GM19043 (cell line): ENCODE results near the gene LAMC1.
A peak's percentile ranks its signal among the peaks of the same experiment; 100 is the strongest.

Experiments used
- ATAC-seq: cut with Tn5 transposase; IDR thresholded peaks from one replicate; pipeline ENCODE4 v1.9.1; 2021; ENCODE audit warnings: low read depth; ENCODE audit not compliant: unreplicated experiment

Gene LAMC1

GRCh38 chr1:183023146-183023600 lies at the start of gene LAMC1:
Gene LAMC1, plus strand, starts transcription at chr1:183023420. Its CDS starts 297 bp downstream, at chr1:183023717.
- peak; percentile 24 for ATAC-seq

GRCh38 chr1:182974506-182975191 lies 48.6 kb upstream of the LAMC1 start:
- ATAC-seq = no peak

GRCh38 chr1:182977480-182977879 lies 45.7 kb upstream of the LAMC1 start:
- ATAC-seq = no peak

GRCh38 chr1:182978151-182978853 lies 44.9 kb upstream of the LAMC1 start:
- no peak for ATAC-seq

GRCh38 chr1:182984138-182984537 lies 39.1 kb upstream of the LAMC1 start:
- ATAC-seq = no peak

- no peak for ATAC-seq
These were observed 38.6 kb upstream of the LAMC1 start for GRCh38 chr1:182984621-182985020.

- no peak for ATAC-seq
These were observed 37.3 kb upstream of the LAMC1 start for GRCh38 chr1:182985876-182986275.

- ATAC-seq = no peak
These were observed 32.6 kb upstream of the LAMC1 start for GRCh38 chr1:182990413-182991144.

- ATAC-seq = no peak
These were observed 29.5 kb upstream of the LAMC1 start for GRCh38 chr1:182993746-182994145.

- no peak for ATAC-seq
These were observed 27.3 kb upstream of the LAMC1 start for GRCh38 chr1:182995894-182996293.

- no peak for ATAC-seq
These were observed 26.4 kb upstream of the LAMC1 start for GRCh38 chr1:182996816-182997215.

GRCh38 chr1:182998482-182998881 lies 24.7 kb upstream of the LAMC1 start:
- no peak for ATAC-seq

GRCh38 chr1:183000167-183000962 lies 22.9 kb upstream of the LAMC1 start:
- ATAC-seq = no peak

GRCh38 chr1:183002267-183002666 lies 21.0 kb upstream of the LAMC1 start:
- no peak for ATAC-seq

- no peak for ATAC-seq
These were observed 20.4 kb upstream of the LAMC1 start for GRCh38 chr1:183002797-183003196.

- no peak for ATAC-seq
These were observed 20.0 kb upstream of the LAMC1 start for GRCh38 chr1:183003203-183003602.

GRCh38 chr1:183004141-183004540 lies 19.1 kb upstream of the LAMC1 start:
- no peak for ATAC-seq

GRCh38 chr1:183011859-183012258 lies 11.4 kb upstream of the LAMC1 start:
- ATAC-seq = no peak

GRCh38 chr1:183012301-183012994 lies 10.8 kb upstream of the LAMC1 start:
- ATAC-seq = no peak

- ATAC-seq = no peak
These were observed 4.0 kb upstream of the LAMC1 start for GRCh38 chr1:183019139-183019740.
